Peyer's patch (tissue), 4 donors: ENCODE data around the gene CCM2. TPM values are rescaled to one million over a fixed set of nuclear protein-coding genes. Genes with fewer than 3 reads are reported as not detected.

ENCODE experiments used
- DNase-seq, 3 donors: peaks; one replicate each; pipeline ENCODE4 v3.0.0-alpha.2; 2017 to 2019
- H3K27ac ChIP-seq, 4 donors: fragments of 200-600 bp; sonication (generic); one replicate each; pipeline ENCODE4 v1.5.1; 2016 to 2019
- H3K27me3 ChIP-seq, 2 donors: fragments of 200-600 bp; sonication (generic); one replicate each; pipeline ENCODE4 v1.5.1; 2019
- H3K36me3 ChIP-seq, 3 donors: fragments of 200-600 bp; sonication (generic); one replicate each; pipeline ENCODE4 v1.5.1; 2016 to 2019
- H3K4me1 ChIP-seq, 4 donors: fragments of 200-600 bp; sonication (generic); one replicate each; pipeline ENCODE4 v1.5.1; 2016 to 2019
- H3K4me3 ChIP-seq, 4 donors: fragments of 200-600 bp; sonication (generic); 1 replicate in 3 of 4; 2 replicates in 1 of 4; pipeline ENCODE4 v1.5.1; 2016 to 2019; ENCODE audit warnings: mild to moderate bottlenecking in 1 of 4
- H3K9me3 ChIP-seq, 4 donors: fragments of 200-600 bp; sonication (generic); one replicate each; pipeline ENCODE4 v1.5.1; 2016 to 2019; ENCODE audit warnings: mild to moderate bottlenecking in 1 of 4
- POLR2A ChIP-seq, 2 donors: fragments of 450-650 bp; IDR thresholded peaks; one replicate each; pipeline ENCODE4 v1.5.1; 2017; ENCODE audit warnings: antibody characterized with exemption in 2 of 2, mild to moderate bottlenecking in 2 of 2, moderate library complexity in 2 of 2
- total RNA-seq, 4 donors: library from RNA; depleted of rRNA; stranded (reverse); fragments of >200 nt; gene quantifications; one replicate each; pipeline ENCODE4 v1.1.0, GENCODE V29; 2016
- TF ChIP-seq, protein P1 (sequence below), 6 experiments: fragments of 450-650 bp in 4 of 6; fragments of 200-600 bp in 2 of 6; sonication (generic) in 1 of 6; IDR thresholded peaks; one replicate each; pipeline ENCODE4 v1.5.1; 2017 to 2019; ENCODE audit warnings: antibody characterized with exemption in 6 of 6, mild to moderate bottlenecking in 3 of 6, moderate library complexity in 1 of 6

The CCM2 gene
- total RNA-seq, 4 donors from 2014 or later, result 23.3 to 49.5 (median 32.5) TPM

DNA sequence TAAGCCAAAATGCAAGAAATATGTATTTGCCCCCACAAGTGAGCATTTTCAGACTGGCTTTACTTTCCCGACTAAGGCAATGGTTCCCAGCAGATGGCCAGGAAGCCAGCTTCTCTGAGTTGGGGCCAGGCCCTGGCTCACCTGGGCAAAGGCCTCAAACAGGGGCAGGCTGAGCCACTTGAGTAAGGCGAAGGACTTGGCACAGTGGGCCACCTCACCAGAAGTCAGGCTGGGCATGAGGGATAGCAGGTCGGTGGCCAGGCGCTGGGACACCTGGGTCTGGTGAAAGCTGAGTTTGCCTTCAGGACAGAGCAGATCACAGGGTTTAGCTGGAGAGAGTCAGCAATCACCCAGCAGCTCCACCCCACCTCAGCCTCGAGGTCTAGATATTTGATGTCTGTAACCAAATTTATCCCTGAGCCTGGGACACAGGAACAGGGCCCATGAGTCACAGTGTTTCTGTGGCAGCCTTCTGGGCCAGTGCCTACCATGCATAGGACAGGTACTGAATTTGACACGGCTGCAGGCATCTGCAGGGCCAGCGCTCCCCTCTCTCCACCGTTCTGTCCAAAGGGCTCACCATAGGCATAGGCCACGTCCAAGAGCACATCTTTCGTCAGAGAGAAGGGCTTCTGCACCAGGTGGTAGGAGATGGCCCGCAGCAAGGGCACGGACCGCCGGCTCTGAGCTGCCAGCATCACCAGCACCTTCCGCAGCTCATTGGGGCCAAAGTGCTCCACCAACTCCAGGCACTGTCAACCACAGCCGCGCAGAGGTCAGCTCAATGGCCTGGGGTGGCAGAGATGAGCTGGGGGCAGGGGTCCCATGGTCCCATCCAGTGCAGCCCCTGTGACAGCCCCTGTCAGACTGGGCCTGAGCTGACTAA, 104.2 kb downstream of the CCM2 start:
- TF ChIP-seq POLR2A (IDR thresholded peaks at IDR 0.05), result no peak
- TF ChIP-seq, protein P1, sequence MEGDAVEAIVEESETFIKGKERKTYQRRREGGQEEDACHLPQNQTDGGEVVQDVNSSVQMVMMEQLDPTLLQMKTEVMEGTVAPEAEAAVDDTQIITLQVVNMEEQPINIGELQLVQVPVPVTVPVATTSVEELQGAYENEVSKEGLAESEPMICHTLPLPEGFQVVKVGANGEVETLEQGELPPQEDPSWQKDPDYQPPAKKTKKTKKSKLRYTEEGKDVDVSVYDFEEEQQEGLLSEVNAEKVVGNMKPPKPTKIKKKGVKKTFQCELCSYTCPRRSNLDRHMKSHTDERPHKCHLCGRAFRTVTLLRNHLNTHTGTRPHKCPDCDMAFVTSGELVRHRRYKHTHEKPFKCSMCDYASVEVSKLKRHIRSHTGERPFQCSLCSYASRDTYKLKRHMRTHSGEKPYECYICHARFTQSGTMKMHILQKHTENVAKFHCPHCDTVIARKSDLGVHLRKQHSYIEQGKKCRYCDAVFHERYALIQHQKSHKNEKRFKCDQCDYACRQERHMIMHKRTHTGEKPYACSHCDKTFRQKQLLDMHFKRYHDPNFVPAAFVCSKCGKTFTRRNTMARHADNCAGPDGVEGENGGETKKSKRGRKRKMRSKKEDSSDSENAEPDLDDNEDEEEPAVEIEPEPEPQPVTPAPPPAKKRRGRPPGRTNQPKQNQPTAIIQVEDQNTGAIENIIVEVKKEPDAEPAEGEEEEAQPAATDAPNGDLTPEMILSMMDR (IDR thresholded peaks at IDR 0.05), result no peak
- DNase-seq, result peak in 1 of 3 donors; percentile 39
- no peak overlapping the region for H3K4me3 ChIP-seq
- H3K27ac ChIP-seq, result no peak overlapping the region
- H3K4me1 ChIP-seq, result peaks cover 0 to 21% (median 0%) of the 10 kb centered on the region in 4 donors
- no peaks in the 10 kb centered on the region for H3K27me3 ChIP-seq
- H3K36me3 ChIP-seq, result peaks cover 4 to 98% (median 4%) of the 10 kb centered on the region in 3 donors
- no peaks in the 10 kb centered on the region for H3K9me3 ChIP-seq

DNA sequence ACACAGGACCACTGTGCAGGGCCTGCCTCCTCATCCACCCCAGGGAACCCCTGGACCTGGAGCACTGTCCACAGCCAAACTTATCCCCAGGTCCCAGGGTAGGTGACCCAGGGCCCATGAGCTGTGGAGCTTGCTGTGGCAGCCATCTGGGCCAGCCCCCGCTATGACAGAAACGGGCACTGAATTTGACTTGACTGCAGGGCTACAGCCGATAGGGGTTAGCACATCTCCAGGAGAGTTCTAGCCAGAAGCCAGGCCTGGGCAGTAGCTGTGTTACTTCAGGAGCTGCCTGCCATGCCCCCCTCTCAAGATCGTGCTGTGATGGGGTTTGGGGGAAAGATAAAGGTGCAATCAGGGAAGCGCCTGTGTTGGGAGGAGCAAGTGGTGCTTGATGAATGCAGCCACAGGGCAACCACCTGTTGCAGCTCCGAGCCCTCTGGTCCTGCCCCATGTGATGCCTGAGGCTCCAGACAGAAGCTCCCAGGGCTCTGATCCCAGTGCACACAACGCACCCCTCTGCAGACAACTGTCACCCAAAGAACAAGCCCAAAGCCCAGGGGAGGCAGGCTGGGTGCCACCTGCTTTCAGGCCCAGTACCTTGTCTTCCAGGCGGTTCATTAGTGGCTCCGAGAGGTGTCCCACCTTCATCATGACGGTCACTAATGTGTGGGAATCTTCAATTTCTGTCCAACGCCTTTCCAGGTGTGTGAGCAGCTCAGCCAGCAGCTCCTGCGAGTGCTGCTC, 105.0 kb downstream of the CCM2 start:
- no peak for TF ChIP-seq POLR2A (IDR thresholded peaks at IDR 0.05)
- TF ChIP-seq, protein P1 (IDR thresholded peaks at IDR 0.05), result no peak
- no peak for DNase-seq
- H3K9me3 ChIP-seq, result no peaks in the 10 kb centered on the region
- peaks cover 0 to 24% (median under 1%) of the 10 kb centered on the region in 4 donors for H3K4me1 ChIP-seq
- H3K27ac ChIP-seq, result no peak overlapping the region
- no peaks in the 10 kb centered on the region for H3K27me3 ChIP-seq
- peaks cover 4 to 90% (median 4%) of the 10 kb centered on the region in 3 donors for H3K36me3 ChIP-seq
- H3K4me3 ChIP-seq, result no peak overlapping the region

DNA sequence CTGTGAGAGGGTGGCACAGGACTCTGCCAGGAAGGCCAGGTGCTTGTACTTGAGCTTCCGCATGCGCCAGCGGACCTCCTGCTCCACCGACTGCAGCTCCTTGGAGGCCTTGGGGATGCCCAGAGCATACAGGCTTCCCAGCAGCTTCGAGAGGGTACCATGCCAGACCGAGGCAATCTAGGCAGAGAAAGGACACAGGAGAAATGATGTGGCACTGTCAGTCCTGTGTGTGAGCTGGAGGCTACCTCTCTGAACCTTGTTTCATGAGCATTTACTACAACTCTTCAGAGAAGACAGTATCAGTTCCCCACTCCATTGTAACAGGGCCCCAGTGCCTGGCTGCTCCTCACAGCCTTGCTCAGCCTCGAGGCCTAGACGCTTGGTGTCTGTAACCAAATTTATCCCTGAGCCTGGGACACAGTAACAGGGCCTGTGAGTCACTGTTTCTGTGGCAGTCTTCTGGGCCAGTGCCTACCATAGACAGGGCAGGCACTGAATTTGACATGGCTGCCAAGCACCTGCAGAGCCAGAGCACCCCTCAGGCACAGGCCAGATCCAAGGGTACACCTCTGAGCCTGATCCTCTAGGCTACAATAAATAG, 105.7 kb downstream of the CCM2 start:
- peaks cover 0 to 30% (median 3%) of the 10 kb centered on the region in 4 donors for H3K4me1 ChIP-seq
- no peaks in the 10 kb centered on the region for H3K9me3 ChIP-seq
- H3K27ac ChIP-seq, result no peak overlapping the region
- no peak overlapping the region for H3K4me3 ChIP-seq
- peaks cover 4 to 83% (median 4%) of the 10 kb centered on the region in 3 donors for H3K36me3 ChIP-seq
- no peak for TF ChIP-seq POLR2A (IDR thresholded peaks at IDR 0.05)
- TF ChIP-seq, protein P1 (IDR thresholded peaks at IDR 0.05), result no peak
- H3K27me3 ChIP-seq, result no peaks in the 10 kb centered on the region
- no peak for DNase-seq

DNA sequence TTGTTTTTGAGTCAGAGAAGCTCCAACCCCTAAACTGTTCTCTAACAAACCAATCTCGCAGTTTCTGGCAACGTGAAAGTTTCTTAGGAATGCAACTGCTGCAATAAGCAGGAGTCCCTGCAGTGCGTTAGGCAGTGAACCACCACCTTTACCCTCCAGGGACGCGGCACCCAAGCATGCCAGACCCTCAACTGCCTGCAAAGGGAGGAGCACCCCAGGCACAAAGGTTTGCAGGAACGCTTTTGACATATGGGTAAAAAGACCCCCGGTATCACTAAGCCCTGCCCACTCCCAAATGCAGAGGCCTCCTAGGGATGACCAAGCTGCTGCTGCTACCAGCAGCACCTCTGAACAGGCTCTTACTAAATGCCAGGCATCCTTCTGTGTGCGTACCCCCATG, 106.8 kb downstream of the CCM2 start:
- peaks cover 0 to 32% (median 3%) of the 10 kb centered on the region in 4 donors for H3K4me1 ChIP-seq
- DNase-seq, result no peak
- H3K27ac ChIP-seq, result no peak overlapping the region
- H3K36me3 ChIP-seq, result peaks cover 4 to 72% (median 4%) of the 10 kb centered on the region in 3 donors
- no peak overlapping the region for H3K4me3 ChIP-seq
- no peak for TF ChIP-seq POLR2A (IDR thresholded peaks at IDR 0.05)
- TF ChIP-seq, protein P1 (IDR thresholded peaks at IDR 0.05), result no peak
- H3K9me3 ChIP-seq, result no peaks in the 10 kb centered on the region
- no peaks in the 10 kb centered on the region for H3K27me3 ChIP-seq

DNA sequence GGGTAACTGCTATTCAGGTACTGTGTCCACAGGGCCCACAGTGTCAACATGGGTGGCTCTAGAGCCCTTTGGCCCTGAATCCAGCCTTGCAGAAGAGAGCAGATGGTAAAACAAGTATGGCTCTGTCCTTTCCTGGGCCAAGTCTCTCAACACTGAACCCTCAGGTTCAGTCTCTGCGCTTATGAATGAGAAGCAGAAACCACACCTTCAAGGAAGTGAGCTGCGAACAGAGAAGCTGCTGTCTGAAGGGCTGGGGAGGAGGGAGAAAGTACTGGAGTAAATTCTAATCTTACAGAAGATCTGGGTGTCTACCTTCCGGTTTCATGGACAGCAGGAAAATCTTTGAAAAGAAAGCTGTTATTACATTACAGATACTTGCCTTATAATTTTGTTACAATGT, 107.4 kb downstream of the CCM2 start:
- DNase-seq, result no peak
- Histone ChIP-seq H3K4me1 (peaks cover 0 to 32% (median 4%) of the 10 kb centered on the region in 4 donors), H3K4me3 (no peak overlapping the region), H3K36me3 (peaks cover 4 to 66% (median 4%) of the 10 kb centered on the region in 3 donors), H3K27ac (no peak overlapping the region), H3K27me3 (no peaks in the 10 kb centered on the region), H3K9me3 (no peaks in the 10 kb centered on the region)
- TF ChIP-seq, protein P1 (IDR thresholded peaks at IDR 0.05), result no peak
- TF ChIP-seq POLR2A (IDR thresholded peaks at IDR 0.05), result no peak
